ENCODE results near the gene KRTAP4-11. TPM values are rescaled to one million over a fixed set of nuclear protein-coding genes. Genes with fewer than 3 reads are reported as not detected.
"Not testable (repeated sequence)": the region's sequence is repeated elsewhere in the genome, so short reads cannot be mapped to it uniquely, and the experiment has no call there.

Gene KRTAP4-11
- total RNA-seq, 1 experiment from 2014 or later = not detected

GRCh38 chr17:41105347-41105746 is 12.8 kb downstream of the KRTAP4-11 start, which contains the start of gene KRTAP4-9:
TSS of gene KRTAP4-9 (plus strand) at chr17:41105389. CDS start at chr17:41105389, 0 bp downstream.
- H3K27ac ChIP-seq (ENCODE audit: low read length); ATAC-seq; POLR2A ChIA-PET: not testable (repeated sequence)

GRCh38 chr17:41104386-41105038 is 13.7 kb downstream of the KRTAP4-11 start:
- POLR2A ChIA-PET = interaction anchor here (0.6 kb wide), 1 partner anchor 653 kb away, joined by 3 read pairs; no protein-coding TSS in a partner anchor
- H3K9me3 ChIP-seq (ENCODE audit: control insufficient read depth, insufficient read depth, low read depth, low read length); H3K27ac ChIP-seq (ENCODE audit: low read length); CTCF ChIA-PET; H3K4me1 ChIP-seq (ENCODE audit: control insufficient read depth, insufficient read depth, low read length); H3K36me3 ChIP-seq (ENCODE audit: control insufficient read depth, insufficient read depth, low read length); H3K27me3 ChIP-seq (ENCODE audit: control insufficient read depth, insufficient read depth, low read length); H3K4me3 ChIP-seq (ENCODE audit: low read depth in 2 of 2, low read length in 2 of 2); BruUV-seq (replicated peaks); in situ Hi-C loops (cut with HindIII; ENCODE audit: low pct_unique_long_range_greater_than_20kb, low sequenced_read_pairs); DNase-seq (ENCODE audit: low read depth, low spot score): not testable (repeated sequence)
- intact Hi-C loops (cut with micrococcal nuclease; ENCODE audit: unreplicated experiment) = loop anchor here (5.0 kb wide), 1 partner anchor 378 kb away; the partner anchor contains the start of gene KRT35
- ATAC-seq = peak; percentile 85

More at GRCh38 chr17:41105347-41105746, 12.8 kb downstream of the KRTAP4-11 start, which contains the start of gene KRTAP4-9:
- intact Hi-C loops (cut with micrococcal nuclease; ENCODE audit: unreplicated experiment); BruUV-seq (replicated peaks); H3K27me3 ChIP-seq (ENCODE audit: control insufficient read depth, insufficient read depth, low read length); DNase-seq (ENCODE audit: low read depth, low spot score); H3K4me1 ChIP-seq (ENCODE audit: control insufficient read depth, insufficient read depth, low read length); in situ Hi-C loops (cut with HindIII; ENCODE audit: low pct_unique_long_range_greater_than_20kb, low sequenced_read_pairs); H3K36me3 ChIP-seq (ENCODE audit: control insufficient read depth, insufficient read depth, low read length); H3K9me3 ChIP-seq (ENCODE audit: control insufficient read depth, insufficient read depth, low read depth, low read length); H3K4me3 ChIP-seq (ENCODE audit: low read depth in 2 of 2, low read length in 2 of 2); CTCF ChIA-PET: not testable (repeated sequence)

- H3K4me3 ChIP-seq (ENCODE audit: low read depth in 2 of 2, low read length in 2 of 2) = no peak overlapping the region
- ATAC-seq = no peak
- intact Hi-C loops (cut with micrococcal nuclease; ENCODE audit: unreplicated experiment) = loop anchor here (5.0 kb wide), 1 partner anchor 378 kb away; the partner anchor contains the start of gene KRT35
- DNase-seq (ENCODE audit: low read depth, low spot score) = no peak
- no peak for TF ChIP-seq POLR2AphosphoS5 (IDR thresholded peaks at IDR 0.05; ENCODE audit: low read depth, low read length)
- no peak for TF ChIP-seq SIN3A (IDR thresholded peaks at IDR 0.05; ENCODE audit: borderline replicate concordance, insufficient read depth, low read depth, low read length)
- no peak for TF ChIP-seq REST (IDR thresholded peaks at IDR 0.05; ENCODE audit: insufficient read depth in 1 of 2, low read depth in 2 of 2, low read length in 1 of 2)
- TF ChIP-seq CTCF (IDR thresholded peaks at IDR 0.05) = no peak
- no peak for TF ChIP-seq TCF7L2 (IDR thresholded peaks at IDR 0.05; ENCODE audit: low read depth, low read length)
- CTCF ChIA-PET = no interaction called here
- no peaks in the 10 kb centered on the region for H3K4me1 ChIP-seq (ENCODE audit: control insufficient read depth, insufficient read depth, low read length)
- H3K27ac ChIP-seq (ENCODE audit: low read length) = no peak overlapping the region
- H3K9me3 ChIP-seq (ENCODE audit: control insufficient read depth, insufficient read depth, low read depth, low read length) = no peaks in the 10 kb centered on the region
- in situ Hi-C loops (cut with HindIII; ENCODE audit: low pct_unique_long_range_greater_than_20kb, low sequenced_read_pairs) = no loop called here
- H3K36me3 ChIP-seq (ENCODE audit: control insufficient read depth, insufficient read depth, low read length) = no peaks in the 10 kb centered on the region
- POLR2A ChIA-PET = interaction anchor here (0.6 kb wide), 1 partner anchor 654 kb away, joined by 3 read pairs; no protein-coding TSS in a partner anchor
- no TSS peak for BruUV-seq (replicated peaks)
- no peaks in the 10 kb centered on the region for H3K27me3 ChIP-seq (ENCODE audit: control insufficient read depth, insufficient read depth, low read length)
Measured at GRCh38 chr17:41103896-41104295, 14.3 kb downstream of the KRTAP4-11 start.

Measured in Panc1 (cell line).